Large intestine (tissue), 3 donors: ENCODE measurements around the gene BTBD2. TPM values are rescaled to one million over a fixed set of nuclear protein-coding genes. Genes with fewer than 3 reads are reported as not detected.

Experiments used
- DNase-seq, 2 donors: peaks; one replicate each; pipeline versions ENCODE4 v3.0.0 to v3.0.0-alpha.2; 2013
- H3K27ac ChIP-seq: one replicate; pipeline ENCODE4 v1.5.1; 2013; ENCODE audit warnings: low read length
- H3K27me3 ChIP-seq: 2 replicates; pipeline ENCODE4 v1.6.1; 2013; ENCODE audit warnings: low read length; ENCODE audit not compliant: control insufficient read depth, insufficient read depth
- H3K36me3 ChIP-seq: 2 replicates; pipeline ENCODE4 v1.6.1; 2013; ENCODE audit warnings: low read length; ENCODE audit not compliant: control insufficient read depth, insufficient read depth
- H3K4me1 ChIP-seq: one replicate; pipeline ENCODE4 v1.6.1; 2013; ENCODE audit warnings: low read length; ENCODE audit not compliant: control insufficient read depth, insufficient read depth
- H3K4me3 ChIP-seq: one replicate; pipeline ENCODE4 v1.5.1; 2013; ENCODE audit warnings: low read length
- H3K9me3 ChIP-seq: one replicate; pipeline ENCODE4 v1.6.1; 2013; ENCODE audit warnings: mild to moderate bottlenecking, low read depth, low read length, moderate library complexity; ENCODE audit not compliant: control insufficient read depth
- WGBS: methylation state at CpG from one replicate; pipeline ENCODE4 v1.1.5; 2013; ENCODE audit warnings: low lambda C conversion rate; ENCODE audit not compliant: insufficient coverage; 5-methylcytosine and 5-hydroxymethylcytosine counted together
- polyA plus RNA-seq: library from polyadenylated mRNA; unstranded; fragments of 120-200 nt; gene quantifications from one replicate; pipeline ENCODE4 v1.2.1, GENCODE V29; 2013

Gene BTBD2
- polyA plus RNA-seq, 1 donor, result 96.7 TPM

GRCh38 chr19:1935484-1936208, 79.9 kb downstream of the BTBD2 start:
- DNase-seq, result no peak
- no CpG with 5 or more reads among the region's 11 CpGs for WGBS
- Histone ChIP-seq H3K36me3 (no peaks in the 10 kb centered on the region), H3K27ac (no peak overlapping the region), H3K27me3 (peaks cover 3% of the 10 kb centered on the region), H3K4me1 (peaks cover 9% of the 10 kb centered on the region), H3K9me3 (peaks cover 8% of the 10 kb centered on the region), H3K4me3 (no peak overlapping the region)

Other genes starting within 250 kb of the BTBD2 start
- 0.99 TPM for gene ATP8B3, start 203.4 kb downstream of the BTBD2 start, polyA plus RNA-seq
- 23.8 TPM for gene REXO1, start 167.2 kb downstream of the BTBD2 start, polyA plus RNA-seq
- 19.5 TPM for gene KLF16, start 152.1 kb downstream of the BTBD2 start, polyA plus RNA-seq
- 46.4 TPM for gene ABHD17A, start 130.2 kb downstream of the BTBD2 start, polyA plus RNA-seq
- gene ADAT3, start 110.3 kb downstream of the BTBD2 start, polyA plus RNA-seq, result 5.1 TPM
- 36.6 TPM for gene SCAMP4, start 110.3 kb downstream of the BTBD2 start, polyA plus RNA-seq
- gene CSNK1G2, start 74.5 kb downstream of the BTBD2 start, polyA plus RNA-seq, result 56.9 TPM
- gene MKNK2, start 35.5 kb upstream of the BTBD2 start, polyA plus RNA-seq, result 86.8 TPM
- gene MOB3A, start 80.6 kb upstream of the BTBD2 start, polyA plus RNA-seq, result 20.8 TPM
- gene IZUMO4, start 81.2 kb upstream of the BTBD2 start, polyA plus RNA-seq, result 4.4 TPM
- 103 TPM for gene AP3D1, start 135.9 kb upstream of the BTBD2 start, polyA plus RNA-seq
- gene DOT1L, start 148.2 kb upstream of the BTBD2 start, polyA plus RNA-seq, result 20.3 TPM
- gene PLEKHJ1, start 220.6 kb upstream of the BTBD2 start, polyA plus RNA-seq, result 115 TPM
- 75.2 TPM for gene SF3A2, start 221.1 kb upstream of the BTBD2 start, polyA plus RNA-seq
- gene AMH, start 233.6 kb upstream of the BTBD2 start, polyA plus RNA-seq, result 4.6 TPM
- gene JSRP1, start 240.7 kb upstream of the BTBD2 start, polyA plus RNA-seq, result 2.2 TPM